Fibroblast of skin of right biceps (primary cell): ENCODE data around the gene TSPAN9.

Experiments used
- DNase-seq: peaks from one replicate; pipeline ENCODE4 v3.0.0-alpha.2; 2013

The TSPAN9 gene

DNA sequence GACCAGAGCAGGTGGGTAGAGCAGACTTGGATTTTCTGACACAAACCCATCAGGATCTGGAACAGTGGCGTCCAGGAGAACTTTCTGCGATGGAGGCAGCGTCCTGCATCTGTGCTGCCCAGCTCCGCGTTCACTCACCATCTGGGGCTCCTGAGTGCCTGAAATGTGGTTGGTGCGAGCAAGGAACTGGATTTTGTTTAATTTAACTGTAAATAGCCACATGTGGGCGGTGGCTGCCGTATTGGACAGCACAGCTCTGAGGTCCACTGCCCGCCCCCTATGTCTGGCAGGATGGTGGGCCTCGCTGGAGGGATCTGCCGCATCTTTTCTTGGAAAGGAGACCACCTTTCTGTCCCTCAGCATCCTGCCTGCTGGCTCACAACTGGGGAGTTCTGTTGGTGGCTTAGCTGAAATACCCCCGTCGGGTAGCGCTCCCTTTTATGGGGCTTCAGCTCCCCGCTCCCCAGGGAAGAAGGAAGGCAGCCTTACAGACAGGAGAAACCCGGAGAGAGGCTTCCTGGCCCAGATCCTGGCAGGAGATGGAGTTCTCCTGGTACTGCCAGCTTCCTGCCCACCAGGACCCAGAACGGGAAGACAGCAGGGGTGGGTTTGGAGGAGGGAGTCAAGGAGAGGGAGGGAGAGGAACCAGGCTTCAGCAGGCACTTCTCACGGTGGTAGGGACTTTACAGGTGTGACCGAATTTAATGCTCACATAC, 228.9 kb downstream of the TSPAN9 start:
- no peak for DNase-seq

DNA sequence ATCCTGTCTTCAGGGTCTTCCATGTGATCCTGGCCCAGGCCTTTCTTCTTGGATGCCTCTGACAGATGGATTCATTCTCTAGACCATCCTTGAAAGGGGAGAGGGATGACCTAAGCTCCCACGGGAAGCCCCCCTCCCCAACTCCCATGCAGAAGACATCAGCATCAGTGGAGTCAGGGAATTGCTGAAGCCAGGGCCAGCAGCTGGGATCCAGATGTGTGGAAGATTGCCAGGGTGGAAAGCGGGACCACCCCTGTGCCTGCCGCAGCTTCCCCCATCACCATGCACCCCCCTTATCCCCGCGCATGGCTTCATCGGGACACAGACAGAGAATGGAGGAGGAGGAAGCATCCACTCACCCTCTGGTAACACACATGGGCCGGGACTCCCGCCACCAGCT, 230.2 kb downstream of the TSPAN9 start:
- DNase-seq: no peak

DNA sequence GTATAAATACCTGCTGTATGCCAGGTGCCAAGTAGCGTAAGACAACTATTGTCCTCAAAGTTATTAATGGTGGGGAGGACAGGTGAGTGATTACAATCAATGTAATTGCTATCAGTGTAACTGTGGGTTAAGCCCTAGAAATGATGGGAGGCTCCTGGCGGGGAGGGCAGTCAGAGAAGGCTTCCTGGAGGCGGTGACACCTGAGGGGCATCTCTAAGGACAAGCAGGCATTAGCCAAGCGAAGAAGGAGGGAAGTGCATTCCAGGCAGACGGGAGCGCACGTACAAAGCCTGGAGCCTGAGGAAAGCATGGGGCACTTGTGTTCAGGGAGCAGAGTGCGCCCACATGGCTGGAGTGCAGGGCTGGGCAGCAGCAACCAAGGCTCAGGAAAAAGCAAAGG, 230.9 kb downstream of the TSPAN9 start:
- DNase-seq: no peak

DNA sequence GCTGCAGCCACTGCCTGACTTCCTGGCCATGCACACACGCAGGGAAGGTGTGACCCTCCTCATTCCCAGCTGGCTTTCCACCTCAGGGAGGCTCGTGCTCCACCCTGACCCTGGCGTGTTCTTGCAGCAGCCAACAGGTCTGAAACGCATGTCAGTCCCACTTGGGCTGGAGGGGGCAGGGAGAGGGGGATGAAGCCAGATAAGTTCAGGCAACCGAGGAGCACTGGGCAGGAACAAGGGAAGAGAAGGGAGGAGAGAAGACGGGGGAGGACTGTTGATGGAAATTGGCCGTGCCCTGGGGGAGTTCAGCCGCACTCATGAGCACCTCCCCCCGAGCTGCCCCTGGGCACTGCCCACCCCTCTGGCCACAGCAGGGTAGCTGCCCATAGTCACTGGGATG, 231.4 kb downstream of the TSPAN9 start:
- no peak for DNase-seq

DNA sequence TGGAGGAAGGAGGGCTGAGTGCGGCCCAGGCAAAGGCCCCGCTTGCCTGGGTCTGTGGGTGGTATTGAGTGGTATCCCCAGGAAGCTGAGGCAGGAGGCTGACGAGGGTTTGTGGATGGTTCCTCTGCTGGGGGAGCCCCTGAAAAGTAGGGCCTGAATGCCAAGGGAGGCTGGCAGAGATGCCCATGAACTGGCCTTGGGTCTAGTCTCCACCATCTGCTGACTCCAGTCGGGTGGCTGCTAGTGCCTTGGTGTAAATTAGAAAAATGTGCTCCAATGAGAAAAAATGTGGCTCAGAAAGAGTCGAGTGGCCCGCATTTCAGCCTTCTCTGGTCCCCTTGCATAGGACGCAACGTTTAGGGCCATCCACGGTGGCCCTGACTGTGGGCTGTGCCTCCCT, 232.6 kb downstream of the TSPAN9 start:
- no peak for DNase-seq

DNA sequence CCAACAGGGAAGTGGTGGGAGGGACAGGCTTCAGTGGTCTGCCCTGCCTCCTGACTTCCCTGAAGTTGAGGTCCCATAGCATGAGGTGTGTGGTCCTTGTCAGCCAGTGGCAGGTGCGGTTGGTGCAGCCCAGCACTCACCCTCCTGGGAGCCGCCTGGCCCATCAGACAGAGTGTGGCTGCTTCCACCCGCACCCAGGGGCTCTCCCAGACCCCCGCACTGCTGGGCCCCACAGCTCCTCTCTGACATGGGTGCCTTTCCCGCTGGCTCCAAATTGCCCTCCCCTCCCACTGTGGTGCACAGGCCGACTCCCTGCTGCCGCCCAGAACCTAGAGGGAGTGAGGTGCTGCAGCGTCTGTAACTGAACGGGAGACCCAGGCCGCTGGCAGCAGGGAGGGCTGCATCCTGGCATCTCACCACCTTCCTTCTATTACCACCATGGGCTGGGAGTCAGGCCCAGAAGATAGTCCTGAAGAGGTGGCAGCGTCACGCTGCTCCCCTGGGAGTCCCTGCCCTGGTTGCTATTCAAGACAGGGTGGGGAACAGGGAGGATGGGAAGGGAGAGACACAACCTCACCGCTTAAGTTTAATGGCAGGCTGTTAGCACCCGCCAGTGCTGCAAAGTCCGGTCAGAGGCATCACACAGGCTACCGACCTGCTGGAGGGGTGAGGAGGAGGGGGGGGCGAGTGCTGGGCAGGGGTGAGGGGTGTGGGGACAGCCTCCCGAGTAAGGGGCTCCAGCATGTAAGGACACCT, 233.3 kb downstream of the TSPAN9 start:
- no peak for DNase-seq

DNA sequence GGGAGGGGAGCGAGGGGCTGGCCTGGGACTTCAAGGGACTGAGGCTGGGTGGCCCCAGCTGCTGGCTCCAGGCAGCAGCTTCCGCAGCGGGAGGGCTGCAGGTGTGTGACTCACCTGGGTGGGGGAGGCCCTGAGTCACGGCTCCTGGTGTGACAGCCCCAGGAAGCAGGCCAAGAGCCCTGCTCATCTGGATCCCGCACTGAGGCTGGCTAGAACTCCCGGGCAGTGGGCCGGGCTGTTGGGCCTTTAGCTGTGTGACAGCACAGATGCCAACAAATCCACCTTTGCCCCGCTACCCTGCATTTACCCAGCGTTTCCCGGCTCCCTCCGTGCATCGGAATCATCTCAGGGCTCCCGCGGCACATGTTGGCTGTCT, 233.8 kb downstream of the TSPAN9 start:
- DNase-seq: no peak

DNA sequence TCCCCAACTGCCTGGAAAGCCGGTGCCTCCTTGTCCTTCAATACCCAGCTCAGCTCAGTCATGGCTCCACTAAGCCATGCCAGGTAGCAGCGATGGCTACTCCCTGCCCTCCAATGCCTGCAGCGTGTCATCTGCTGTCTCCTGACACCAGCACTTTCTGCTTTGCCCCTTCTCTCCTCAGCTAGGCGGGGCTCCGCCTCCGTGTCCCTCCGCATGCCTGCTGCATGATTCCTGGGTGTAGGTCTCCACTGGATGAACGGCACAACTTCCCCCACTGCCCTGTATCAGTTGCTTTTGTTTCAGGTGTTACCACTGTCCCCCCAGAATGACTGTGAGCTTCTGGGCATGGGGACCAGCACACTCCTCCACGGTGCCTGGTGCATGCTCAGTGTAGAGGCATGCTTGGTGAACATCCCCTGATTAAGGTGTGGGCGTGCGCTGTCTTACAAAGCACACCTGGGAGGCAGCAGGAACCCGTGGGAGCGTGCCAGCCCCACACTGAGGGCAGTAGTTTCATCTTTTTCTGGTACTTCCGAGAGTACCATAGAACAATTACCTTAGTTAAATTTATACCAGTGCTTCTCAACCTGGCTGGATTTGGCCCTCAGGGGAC, 234.4 kb downstream of the TSPAN9 start:
- DNase-seq: no peak

DNA sequence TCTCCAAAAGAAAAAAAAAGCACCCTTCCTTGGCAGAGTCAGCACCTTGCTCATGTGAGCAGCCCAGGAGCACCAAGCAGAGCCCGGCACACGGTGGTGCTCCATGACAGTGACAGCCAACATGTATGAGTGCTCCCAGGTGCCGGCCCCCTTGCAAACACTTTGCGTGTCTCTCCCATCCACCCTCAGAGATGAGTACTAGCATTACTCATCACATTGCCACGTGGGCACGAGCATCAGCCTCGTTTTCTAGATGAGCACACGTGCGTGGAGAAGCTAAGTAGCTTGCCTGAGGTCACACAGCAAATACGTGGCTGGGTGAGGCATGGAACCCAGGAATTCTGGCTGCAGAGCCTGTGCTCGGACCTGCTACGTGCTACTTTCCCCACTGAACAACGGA, 235.9 kb downstream of the TSPAN9 start:
- DNase-seq: peak; percentile 84

DNA sequence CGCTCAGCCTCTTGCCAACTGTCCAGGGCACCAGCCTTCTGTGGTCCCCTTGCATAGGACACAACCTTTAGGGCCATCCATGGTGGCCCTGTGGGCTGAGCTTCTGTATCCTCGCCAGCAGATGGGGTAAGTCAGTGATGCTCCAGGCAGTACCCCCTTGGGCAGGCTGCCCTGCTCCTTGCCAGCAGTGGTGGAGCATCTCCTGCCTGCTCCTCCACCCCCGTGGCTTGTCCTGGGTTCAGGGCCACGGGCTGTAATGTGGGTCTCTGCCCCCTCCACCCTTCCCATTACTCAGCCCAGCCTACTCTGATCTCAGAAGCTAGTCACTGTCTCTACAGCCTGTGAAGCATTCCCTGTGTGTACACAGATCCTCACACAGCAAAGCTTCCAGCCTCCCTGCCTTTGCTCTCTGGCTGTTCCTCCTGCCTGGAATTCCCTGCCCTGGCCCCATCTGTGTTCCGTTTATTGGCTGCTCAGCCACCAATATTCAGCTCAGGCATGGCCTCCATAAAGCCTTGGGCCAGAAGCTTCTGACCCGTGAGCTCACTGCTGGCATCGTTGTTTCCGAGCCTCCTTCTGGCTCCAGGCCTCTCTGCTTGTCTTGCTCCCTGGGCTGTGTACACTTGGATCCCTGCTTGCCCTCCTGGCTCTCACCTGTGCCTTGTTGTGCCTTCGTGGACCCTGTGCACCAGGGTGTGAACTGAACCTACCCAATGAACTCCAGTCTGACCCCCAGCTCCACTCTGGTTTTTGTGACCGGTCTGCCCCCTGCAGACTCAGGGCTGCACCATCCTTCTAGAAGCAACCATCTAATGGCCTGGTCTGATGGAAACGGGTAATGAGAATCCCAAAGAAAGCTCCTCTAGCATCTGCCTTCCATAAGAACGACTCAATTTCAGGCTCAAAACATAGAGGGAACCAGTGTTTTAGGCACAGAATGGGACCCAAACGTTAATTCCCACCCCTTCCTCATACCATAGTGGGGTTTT, 236.8 kb downstream of the TSPAN9 start:
- no peak for DNase-seq

DNA sequence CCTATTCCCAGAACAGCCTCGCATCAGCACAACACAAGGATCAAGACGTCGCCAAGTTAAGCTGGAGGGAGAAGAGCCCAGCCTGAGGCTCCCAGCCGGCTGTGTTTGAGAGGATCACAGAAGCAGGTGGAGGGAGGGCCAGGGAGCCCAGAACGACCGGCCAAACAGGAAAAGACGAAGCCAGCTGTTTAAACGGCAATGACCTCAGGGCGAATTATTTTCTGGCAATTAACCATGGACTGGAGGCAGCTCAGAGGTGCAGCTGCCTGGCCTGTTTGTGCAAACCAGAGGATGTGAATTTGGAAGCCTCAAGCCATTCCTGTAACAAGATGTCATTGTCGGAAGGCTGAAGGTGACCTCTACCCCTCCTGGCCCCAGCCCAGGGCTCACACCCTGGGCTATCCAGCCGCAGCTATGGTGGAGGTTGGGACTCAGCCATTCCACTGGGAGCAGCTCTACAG, 238.1 kb downstream of the TSPAN9 start:
- DNase-seq: no peak

DNA sequence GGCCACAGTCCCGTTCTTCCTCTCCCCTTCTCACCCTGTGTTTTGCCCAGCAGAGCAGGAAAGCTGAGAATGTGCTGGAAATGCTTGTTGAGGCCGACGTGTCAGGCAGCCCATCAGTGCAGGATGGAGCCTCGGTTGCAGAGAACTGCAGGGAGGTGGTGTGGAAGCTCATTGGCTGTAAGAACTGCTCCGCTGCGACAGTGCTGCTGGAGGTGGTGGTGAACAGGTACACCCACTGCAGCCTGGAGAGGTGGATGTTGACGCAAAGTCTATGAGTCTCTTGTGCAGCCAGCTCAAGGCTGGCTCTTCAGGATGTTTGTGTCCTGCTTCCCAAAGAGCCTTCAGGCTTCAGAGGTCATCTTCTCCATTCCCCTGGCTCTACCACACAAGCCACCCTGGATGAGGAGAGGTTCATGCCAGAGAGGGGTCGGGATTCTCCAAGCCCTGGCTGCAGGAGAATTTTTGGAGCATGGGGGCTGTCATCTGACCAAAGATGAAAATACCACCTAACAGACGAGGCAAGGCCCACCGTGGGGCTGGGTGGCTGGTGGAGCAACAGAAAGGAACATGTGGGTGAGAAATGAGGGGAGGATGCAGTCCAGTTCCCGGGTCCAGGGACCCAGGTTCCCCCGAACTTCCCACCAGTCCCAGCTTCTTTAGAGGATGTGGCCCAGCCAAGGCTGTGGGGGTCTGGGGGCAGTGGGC, 239.7 kb downstream of the TSPAN9 start:
- DNase-seq: no peak

DNA sequence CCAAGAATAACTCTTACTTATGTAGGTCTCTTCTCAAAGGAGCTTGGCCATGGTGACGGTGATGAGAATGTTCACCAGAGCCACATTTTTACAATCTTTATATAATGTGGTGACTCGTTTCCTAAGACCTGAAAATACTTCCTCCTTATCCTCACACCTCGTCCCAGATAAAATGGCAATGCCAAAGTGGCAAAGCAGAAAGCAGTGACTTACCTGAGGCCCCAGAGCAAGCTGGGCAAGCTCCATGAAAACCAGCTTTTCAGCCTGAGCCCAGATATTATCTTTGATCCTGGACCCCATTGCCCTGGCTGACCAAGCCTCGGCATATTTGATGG, 240.3 kb downstream of the TSPAN9 start:
- no peak for DNase-seq

DNA sequence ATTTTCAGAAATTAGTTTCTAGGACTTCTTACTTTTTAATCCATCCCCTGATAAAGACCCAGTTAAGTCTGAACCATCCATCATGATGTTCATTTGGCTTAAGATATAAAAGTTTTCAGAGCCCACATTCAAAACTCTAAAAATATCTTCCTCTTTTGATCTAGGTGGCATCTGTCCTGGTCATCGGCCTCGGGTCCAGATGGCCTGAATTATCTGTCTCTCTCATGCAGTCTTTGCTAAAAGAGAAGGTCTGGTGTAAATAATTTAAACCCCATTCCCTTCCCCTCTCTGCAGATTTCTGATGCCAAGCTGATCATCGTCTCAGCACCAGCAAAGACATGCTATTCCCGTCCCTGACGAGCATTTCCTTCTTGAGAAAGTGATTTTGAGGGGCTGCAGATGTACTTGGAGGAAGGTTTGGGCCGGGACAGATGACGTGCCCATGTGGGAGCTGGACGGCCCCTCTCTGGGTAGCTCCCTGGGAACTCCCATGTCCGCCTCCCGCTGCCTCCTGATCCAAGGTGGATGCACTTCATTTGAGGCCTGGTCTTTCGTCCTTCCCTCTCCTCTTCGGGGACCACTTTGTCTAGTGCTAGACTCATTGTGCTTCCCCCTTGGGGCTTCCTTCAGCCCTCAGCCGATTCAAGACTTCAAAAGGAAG, 240.8 kb downstream of the TSPAN9 start:
- DNase-seq: no peak

DNA sequence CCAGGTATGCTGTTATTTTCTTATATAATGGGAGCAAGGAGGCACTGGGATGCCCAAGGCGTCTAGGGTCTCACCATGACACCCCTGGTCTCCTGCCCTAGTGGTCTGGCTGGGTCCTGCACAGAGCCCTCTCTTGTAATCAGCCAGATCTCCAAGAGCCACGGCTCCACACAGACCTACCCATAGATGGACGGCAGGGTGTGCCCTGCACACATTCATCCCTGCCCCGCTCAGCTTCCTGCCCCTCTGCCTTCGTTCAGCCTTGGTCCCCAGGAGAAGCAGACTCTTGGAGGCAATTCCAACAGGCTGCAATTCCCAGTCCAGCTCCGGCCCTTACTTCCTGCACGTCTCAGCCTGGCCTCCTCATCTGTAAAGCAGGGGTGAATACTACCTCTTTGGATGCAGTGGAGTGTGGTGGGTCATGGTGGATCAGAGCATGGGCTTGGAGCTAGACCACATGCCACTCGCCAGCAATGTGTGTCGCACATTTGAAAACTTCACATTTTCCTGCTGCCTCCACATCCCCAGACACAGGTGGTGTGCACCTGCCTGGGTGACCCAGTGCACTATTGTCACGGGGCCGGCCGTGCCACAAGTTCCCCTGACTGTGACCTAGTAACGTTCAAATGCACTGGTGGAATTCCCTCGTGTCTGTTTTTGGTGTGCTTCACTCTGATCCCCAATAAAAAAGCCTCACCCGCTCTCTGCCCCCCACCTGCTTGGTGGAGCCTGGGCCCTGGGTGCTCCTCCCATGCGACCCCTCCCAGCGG, 242.7 kb downstream of the TSPAN9 start:
- no peak for DNase-seq

DNA sequence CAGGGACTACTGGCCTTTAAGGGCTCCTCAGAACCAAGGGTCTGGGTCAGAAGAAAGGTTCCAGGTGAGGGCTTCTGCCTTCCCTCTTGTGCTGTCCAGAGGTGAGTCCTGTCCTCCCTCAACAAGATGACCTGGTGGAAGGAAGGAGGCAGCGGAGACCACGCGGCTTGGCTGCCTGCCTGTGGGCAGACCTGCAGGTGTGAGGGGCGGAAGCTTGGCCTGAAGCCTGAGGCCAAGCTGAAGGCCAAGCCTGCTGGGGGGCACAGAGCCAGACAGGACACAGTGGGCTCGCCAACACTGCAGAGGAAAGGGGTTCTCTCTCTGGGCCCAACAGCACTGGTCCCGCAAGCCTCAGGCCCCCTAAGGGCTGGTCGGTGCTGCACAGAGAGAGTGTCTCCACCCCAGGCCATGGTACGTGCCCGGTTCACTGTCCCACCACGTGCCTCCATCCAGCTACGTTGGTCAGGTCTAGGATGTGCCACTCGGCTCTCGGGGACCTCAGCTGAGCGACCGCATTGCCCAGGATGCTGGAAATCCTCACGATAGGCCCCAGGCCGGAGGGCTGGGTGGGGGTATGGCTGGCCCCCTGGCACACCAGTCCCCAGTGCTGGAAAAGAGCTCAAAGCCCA, 243.8 kb downstream of the TSPAN9 start:
- DNase-seq: no peak

DNA sequence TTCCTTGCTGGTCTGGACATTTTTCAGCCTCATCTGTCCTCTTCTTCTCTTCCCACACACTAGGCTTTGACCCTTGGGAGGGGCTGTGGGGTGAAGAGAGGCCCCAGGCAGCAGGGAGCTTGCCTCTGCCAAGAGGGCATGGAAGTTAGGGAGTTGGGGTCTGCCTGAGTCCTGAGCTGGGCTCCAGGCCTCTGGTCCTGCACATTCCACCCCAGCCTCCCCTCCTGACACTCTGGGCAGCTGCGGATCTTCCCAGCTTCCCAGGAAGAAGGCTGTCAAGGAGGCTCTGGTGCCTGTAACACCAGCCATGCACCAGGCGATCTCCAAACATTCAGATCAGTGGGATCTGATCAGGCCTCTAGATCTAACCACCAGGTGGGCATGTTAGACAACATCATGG, 244.7 kb downstream of the TSPAN9 start:
- no peak for DNase-seq

DNA sequence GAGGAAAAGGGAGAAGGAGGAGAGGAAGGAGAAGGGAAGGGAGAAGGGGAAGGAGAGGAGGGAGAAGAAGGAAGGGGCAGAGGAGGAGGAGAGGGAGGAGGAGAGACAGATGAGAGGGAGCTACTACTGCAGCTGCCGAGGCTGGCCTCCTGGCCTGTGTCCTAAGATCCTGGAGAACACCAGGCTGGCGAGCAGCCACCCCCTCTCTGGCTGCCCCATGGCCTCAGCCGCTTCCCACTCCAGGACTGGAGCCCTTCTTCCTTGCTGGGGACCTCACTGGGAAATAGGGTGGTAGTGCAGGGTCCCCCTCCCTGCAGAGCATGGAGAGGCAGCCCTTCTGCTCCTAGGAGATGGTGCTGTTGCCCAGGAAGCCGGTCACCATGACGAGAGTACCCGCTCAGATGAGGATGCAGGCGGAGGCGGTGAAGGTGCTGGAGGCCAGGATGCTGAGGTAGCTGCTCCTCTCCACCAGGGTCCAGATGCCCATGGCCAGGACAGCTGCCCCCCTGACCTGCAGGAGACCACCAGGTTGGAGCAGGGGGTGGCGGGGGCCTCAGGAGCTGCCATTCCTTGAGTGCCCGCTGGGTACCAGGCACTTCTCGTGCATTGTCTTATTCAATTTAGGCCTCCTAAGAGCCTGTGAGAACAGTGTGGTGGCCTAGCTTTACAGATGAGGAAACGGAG, 246.0 kb downstream of the TSPAN9 start:
- DNase-seq: no peak

DNA sequence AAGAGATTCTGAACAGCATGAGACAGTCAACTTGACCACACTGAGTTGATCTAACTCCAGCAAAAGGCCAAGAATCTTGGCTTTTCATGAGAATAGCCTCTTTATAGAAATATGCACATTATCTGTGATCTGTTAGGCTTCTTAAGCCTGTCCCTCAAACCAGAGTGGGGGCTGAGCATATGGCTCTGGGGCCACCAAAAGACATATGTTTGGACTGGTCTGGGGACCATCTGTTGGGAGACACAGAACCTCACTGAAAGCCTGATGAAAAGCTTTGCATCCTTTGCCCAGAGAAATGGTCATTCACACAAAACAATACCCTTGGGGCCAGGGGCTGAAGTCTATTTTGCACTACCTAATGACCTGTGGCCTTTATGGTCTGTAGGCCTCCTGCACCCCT, 248.6 kb downstream of the TSPAN9 start:
- no peak for DNase-seq
